ENCODE measurements around the gene SYNJ2. TPM values are rescaled to one million over a fixed set of nuclear protein-coding genes. Genes with fewer than 3 reads are reported as not detected.
A peak's percentile ranks its signal among the peaks of the same experiment; 100 is the strongest.

SYNJ2 gene
- total RNA-seq, 1 experiment from 2014 or later: 24.5 TPM

DNA sequence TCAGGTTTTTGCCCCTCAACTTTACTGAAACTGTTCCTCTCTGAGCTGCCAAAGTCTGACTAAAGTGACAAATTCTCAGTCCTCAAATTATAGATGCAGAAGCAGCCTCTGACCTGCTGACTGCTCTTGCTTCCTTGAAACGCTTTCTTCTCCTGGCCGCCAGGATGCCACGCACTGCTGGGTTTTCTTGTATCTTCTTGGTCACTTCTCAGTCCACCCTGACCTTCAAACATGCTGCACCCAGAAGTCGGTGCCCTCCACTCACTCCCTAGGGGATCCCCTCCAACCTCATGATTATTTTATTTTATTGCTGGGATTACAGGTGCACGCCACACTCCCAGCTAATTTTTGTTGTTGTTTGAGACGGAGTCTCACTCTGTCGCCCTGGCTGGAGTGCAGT, 24.7 kb downstream of the SYNJ2 start:
- Histone ChIP-seq H2AFZ (ENCODE audit: low read length) (no peak overlapping the region), H3K9me3 (ENCODE audit: control insufficient read depth, low read depth, low read length) (no peaks in the 10 kb centered on the region), H2BK20ac (ENCODE audit: low read depth, low read length, poor library complexity, severe bottlenecking) (no peak overlapping the region), H2BK12ac (ENCODE audit: insufficient read length, low read depth, low read length) (no peak overlapping the region), H4K91ac (ENCODE audit: insufficient read length, low read depth, low read length) (no peak overlapping the region), H3K56ac (ENCODE audit: insufficient read length, low read depth, low read length) (no peak overlapping the region), H3K79me1 (ENCODE audit: insufficient read depth, low read depth, low read length, poor library complexity, severe bottlenecking) (no peaks in the 10 kb centered on the region), H3K4me1 (ENCODE audit: insufficient read depth, low read length) (peaks cover 16% of the 10 kb centered on the region; the same call in 1 of the 2 replicates), H2BK5ac (ENCODE audit: insufficient read length, low read length) (no peak overlapping the region), H3K23ac (ENCODE audit: insufficient read length, low read depth, low read length) (no peak overlapping the region), H3K4ac (ENCODE audit: low read depth, low read length) (no peak overlapping the region), H2AK5ac (ENCODE audit: insufficient read length, low read length) (no peak overlapping the region), H3K18ac (ENCODE audit: insufficient read length, low read depth, low read length) (no peak overlapping the region), H3K14ac (ENCODE audit: insufficient read depth, low read length) (no peak overlapping the region), H3K23me2 (ENCODE audit: insufficient read length, low read depth, low read length, poor library complexity, severe bottlenecking) (no peaks in the 10 kb centered on the region), H3K4me2 (ENCODE audit: insufficient read depth, insufficient read length, low read length) (no peak overlapping the region), H3K9ac (ENCODE audit: extremely low read depth, insufficient read length, low read length) (no peak overlapping the region), H4K5ac (ENCODE audit: insufficient read length, low read depth, low read length) (no peak overlapping the region), H2BK15ac (ENCODE audit: low read depth, low read length) (no peak overlapping the region), H3T11ph (ENCODE audit: low read length) (no peak overlapping the region), H2BK120ac (ENCODE audit: low read depth, low read length, poor library complexity, severe bottlenecking) (no peak overlapping the region), H4K20me1 (ENCODE audit: control insufficient read depth, insufficient read depth, insufficient read length) (no peaks in the 10 kb centered on the region), H3K27me3 (ENCODE audit: insufficient read depth, low read length) (no peaks in the 10 kb centered on the region), H4K8ac (replicated peaks; ENCODE audit: insufficient read length, low read depth, low read length) (no peak overlapping the region), H3K27ac (ENCODE audit: insufficient read length, low read depth, low read length) (no peak overlapping the region), H3K79me2 (ENCODE audit: insufficient read depth, low read length) (no peaks in the 10 kb centered on the region; the same call in 1 of the 2 replicates)
- TF ChIP-seq CTCF (conservative IDR thresholded peaks at IDR 0.05): no peak
- H3K27me3 Mint-ChIP-seq (ENCODE audit: low read depth): no peaks in the 10 kb centered on the region; the same call in 1 of the 2 replicates
- no peak for DNase-seq
- H3K4me3 Mint-ChIP-seq: no peak overlapping the region
- peaks cover 25 to 29% of the 10 kb centered on the region in 2 experiments for H3K4me1 Mint-ChIP-seq
- peaks cover 0 to 4% of the 10 kb centered on the region in 2 experiments; a peak in 2 of 5 replicates for H3K9me3 Mint-ChIP-seq
- H3K36me3 Mint-ChIP-seq (ENCODE audit: insufficient read depth in 1 of 3, low read depth in 3 of 3): peaks cover 13 to 20% (median 15%) of the 10 kb centered on the region in 3 experiments
- no CpG with 5 or more reads among the region's 7 CpGs for WGBS (ENCODE audit: extremely low coverage, insufficient read length, low lambda C conversion rate)
- peak overlapping the region in 2 of 3 experiments; percentile 1 to 87; a peak in 2 of 7 replicates for H3K27ac Mint-ChIP-seq
